Measurements from ENCODE around the gene ANXA1.
"Not testable (repeated sequence)": the region's sequence is repeated elsewhere in the genome, so short reads cannot be mapped to it uniquely, and the experiment has no call there.

The ANXA1 gene

GRCh38 chr9:73167614-73168013, 15.9 kb downstream of the ANXA1 start:
- DNase-seq (ENCODE audit: low read depth in 2 of 3, low spot score in 1 of 3): no peak

- no peak for DNase-seq (ENCODE audit: low read depth in 2 of 3, low spot score in 1 of 3)
Measured at GRCh38 chr9:73168298-73168934, 16.8 kb downstream of the ANXA1 start.

- no peak for DNase-seq (ENCODE audit: low read depth in 2 of 3, low spot score in 1 of 3)
Measured at GRCh38 chr9:73170185-73170957, 18.7 kb downstream of the ANXA1 start.

GRCh38 chr9:73172901-73173215, 21.2 kb downstream of the ANXA1 start:
- DNase-seq (ENCODE audit: low read depth in 2 of 3, low spot score in 1 of 3): no peak

- no peak for DNase-seq (ENCODE audit: low read depth in 2 of 3, low spot score in 1 of 3)
Measured at GRCh38 chr9:73173557-73174329, 22.1 kb downstream of the ANXA1 start.

GRCh38 chr9:73174330-73174980, 22.8 kb downstream of the ANXA1 start:
- DNase-seq (ENCODE audit: low read depth in 2 of 3, low spot score in 1 of 3): no peak

- DNase-seq (ENCODE audit: low read depth in 2 of 3, low spot score in 1 of 3): no peak
Measured at GRCh38 chr9:73176450-73176875, 24.8 kb downstream of the ANXA1 start.

GRCh38 chr9:73178044-73178443, 26.4 kb downstream of the ANXA1 start:
- no peak for DNase-seq (ENCODE audit: low read depth in 2 of 3, low spot score in 1 of 3)

GRCh38 chr9:73179589-73179988, 27.9 kb downstream of the ANXA1 start:
- DNase-seq (ENCODE audit: low read depth in 2 of 3, low spot score in 1 of 3): no peak

- no peak for DNase-seq (ENCODE audit: low read depth in 2 of 3, low spot score in 1 of 3)
Measured at GRCh38 chr9:73180403-73180802, 28.7 kb downstream of the ANXA1 start.

GRCh38 chr9:73182928-73183327, 31.3 kb downstream of the ANXA1 start:
- DNase-seq (ENCODE audit: low read depth in 2 of 3, low spot score in 1 of 3): no peak

GRCh38 chr9:73183428-73183827, 31.8 kb downstream of the ANXA1 start:
- no peak for DNase-seq (ENCODE audit: low read depth in 2 of 3, low spot score in 1 of 3)

GRCh38 chr9:73183917-73184861, 32.5 kb downstream of the ANXA1 start:
- DNase-seq (ENCODE audit: low read depth in 2 of 3, low spot score in 1 of 3): no peak

- not testable (repeated sequence) for DNase-seq (ENCODE audit: low read depth in 2 of 3, low spot score in 1 of 3)
Measured at GRCh38 chr9:73191109-73191508, 39.4 kb downstream of the ANXA1 start.

- no peak for DNase-seq (ENCODE audit: low read depth in 2 of 3, low spot score in 1 of 3)
Measured at GRCh38 chr9:73194284-73194683, 42.6 kb downstream of the ANXA1 start.

- DNase-seq (ENCODE audit: low read depth in 2 of 3, low spot score in 1 of 3): no peak
Measured at GRCh38 chr9:73199448-73199847, 47.8 kb downstream of the ANXA1 start.

GRCh38 chr9:73199886-73200285, 48.2 kb downstream of the ANXA1 start:
- DNase-seq (ENCODE audit: low read depth in 2 of 3, low spot score in 1 of 3): no peak

- no peak for DNase-seq (ENCODE audit: low read depth in 2 of 3, low spot score in 1 of 3)
Measured at GRCh38 chr9:73200694-73201452, 49.2 kb downstream of the ANXA1 start.

- no peak for DNase-seq (ENCODE audit: low read depth in 2 of 3, low spot score in 1 of 3)
Measured at GRCh38 chr9:73202980-73203379, 51.3 kb downstream of the ANXA1 start.

- DNase-seq (ENCODE audit: low read depth in 2 of 3, low spot score in 1 of 3): no peak
Measured at GRCh38 chr9:73204936-73205335, 53.3 kb downstream of the ANXA1 start.

Measured in stimulated activated CD4-positive, alpha-beta T cell treated with anti-CD3 and anti-CD28 coated beads, Interleukin-12 subunit alpha, Interleukin-12 subunit beta, amount 100 ng/mL, for 48 hours (primary cell).